GM18858 (cell line): ENCODE measurements around the gene BRD7.
A peak's percentile ranks its signal among the peaks of the same experiment; 100 is the strongest.

ENCODE experiments used
- ATAC-seq: cut with Tn5 transposase; IDR thresholded peaks from one replicate; pipeline ENCODE4 v1.9.1; 2021; ENCODE audit not compliant: unreplicated experiment

The BRD7 gene

DNA sequence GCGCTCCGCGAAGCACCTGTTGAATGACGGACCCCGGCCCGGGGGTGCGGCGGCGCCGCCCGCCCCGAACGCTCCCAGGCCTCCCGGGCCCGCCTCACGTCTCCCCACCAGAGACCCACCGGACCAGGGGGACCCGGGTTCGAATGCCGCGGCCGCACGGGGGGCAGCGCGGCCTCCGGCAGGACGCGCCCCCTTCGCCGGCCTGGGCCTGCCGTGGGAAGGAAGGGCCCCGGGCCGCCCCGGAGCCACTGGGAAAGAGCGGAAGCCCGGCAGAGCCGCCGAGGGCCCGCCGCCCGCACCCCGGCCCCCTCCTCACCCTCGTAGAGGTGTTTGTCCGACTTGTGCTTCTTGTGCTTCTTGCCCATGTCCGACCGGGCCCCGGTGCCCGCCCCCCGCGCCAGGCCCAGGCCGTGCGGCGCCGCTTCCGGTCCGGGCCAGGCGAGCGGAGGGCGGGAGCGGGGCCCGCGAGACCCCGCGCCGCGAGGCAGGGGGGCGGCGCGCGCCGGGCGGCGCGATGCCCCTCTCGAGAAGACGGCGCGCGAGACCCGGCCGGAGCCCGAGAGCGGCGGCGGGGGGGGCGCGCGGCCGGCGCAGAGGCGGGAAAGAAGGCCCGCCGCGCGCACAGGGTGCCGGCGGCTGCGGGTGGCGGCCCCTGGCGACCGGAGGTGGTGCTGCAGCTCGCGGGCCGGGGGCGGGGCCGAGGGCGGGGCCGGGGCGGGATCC lies at the start of gene BRD7:
TSS of gene BRD7 (minus strand) at position 579 of the 723 bp plus-strand sequence. CDS start at position 365, 214 bp downstream.
- ATAC-seq = peak; percentile 54

DNA sequence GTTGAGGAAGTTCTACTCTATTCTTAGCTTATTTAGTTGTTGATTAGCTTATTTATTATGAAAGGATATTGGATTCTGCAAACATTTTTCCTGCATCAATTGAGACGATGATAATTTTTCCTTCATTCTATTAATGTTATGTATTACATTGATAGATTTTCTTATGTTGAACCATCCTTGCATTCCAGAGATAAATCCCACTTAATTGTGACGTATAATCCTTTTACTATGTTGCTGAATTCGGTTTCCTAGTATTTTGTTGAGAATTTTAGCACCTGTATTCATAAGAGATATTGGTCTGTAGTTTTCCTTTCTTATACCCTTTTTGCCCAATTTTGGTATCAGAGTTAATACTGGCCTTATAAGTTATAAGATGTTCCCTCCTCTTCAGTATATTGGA lies 47.6 kb upstream of the BRD7 start:
- no peak for ATAC-seq

DNA sequence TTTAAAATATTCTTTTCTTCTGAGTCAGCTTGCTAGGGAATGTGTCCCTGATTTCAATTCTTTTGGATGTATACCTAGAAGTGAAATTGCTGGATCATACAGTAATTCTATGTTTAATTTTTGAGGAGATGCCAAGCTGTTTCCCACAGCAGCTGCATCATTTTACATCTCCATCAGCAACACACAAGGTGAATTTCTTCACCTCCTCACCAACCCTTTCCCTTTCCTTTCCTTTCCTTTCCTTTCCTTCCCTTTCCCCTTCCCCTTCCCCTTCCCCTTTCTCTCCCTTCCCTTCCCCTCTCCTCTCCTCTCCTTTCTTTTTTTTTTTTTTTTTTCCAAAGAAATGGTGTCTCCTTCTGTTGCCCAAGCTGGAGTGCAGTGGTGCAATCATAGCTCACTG lies 45.4 kb upstream of the BRD7 start:
- no peak for ATAC-seq

DNA sequence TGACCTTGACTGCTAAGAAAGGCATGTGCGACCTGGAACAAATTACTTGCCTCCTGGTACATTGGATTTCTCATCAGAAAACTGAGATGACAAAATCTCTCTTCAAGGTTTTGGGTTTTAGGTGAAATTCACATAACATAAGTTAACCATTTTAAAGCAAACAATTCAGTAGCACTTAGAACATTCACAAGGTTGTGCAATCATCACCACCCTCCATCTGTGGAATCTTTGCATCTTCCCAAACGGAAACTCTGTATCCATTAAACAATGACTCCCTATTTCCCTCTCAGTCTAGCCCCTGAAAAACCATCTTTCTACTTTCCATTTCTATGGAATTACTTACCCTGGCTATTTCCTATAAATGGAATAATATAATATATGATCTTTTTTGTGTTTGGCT lies 42.2 kb upstream of the BRD7 start:
- no peak for ATAC-seq

DNA sequence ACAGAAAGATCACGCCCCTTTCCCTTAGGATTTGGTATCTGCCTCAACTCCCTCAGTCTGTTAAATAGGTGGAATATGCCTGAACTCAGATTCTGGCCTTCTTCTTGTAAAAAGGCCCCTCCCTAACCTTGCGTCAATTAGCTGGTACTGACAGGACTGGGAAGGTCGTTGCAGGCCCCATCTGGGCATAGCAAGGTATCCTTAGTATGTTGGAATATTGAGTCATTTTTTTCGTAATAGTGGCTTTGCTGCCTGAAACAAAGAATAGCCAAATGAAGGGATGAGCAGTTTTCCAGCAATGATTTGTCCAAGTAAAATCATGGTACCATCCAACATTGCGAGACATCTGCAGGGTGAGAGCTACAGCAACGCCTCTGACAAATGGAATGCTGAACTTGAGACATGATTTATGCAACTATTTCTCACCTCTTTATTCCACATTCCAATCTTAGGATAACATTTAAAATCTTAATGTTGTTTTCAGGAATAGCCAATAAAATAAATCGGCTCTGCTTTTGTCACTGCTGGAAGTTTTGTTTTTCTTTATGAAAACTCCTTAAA lies 39.3 kb upstream of the BRD7 start:
- ATAC-seq = no peak

DNA sequence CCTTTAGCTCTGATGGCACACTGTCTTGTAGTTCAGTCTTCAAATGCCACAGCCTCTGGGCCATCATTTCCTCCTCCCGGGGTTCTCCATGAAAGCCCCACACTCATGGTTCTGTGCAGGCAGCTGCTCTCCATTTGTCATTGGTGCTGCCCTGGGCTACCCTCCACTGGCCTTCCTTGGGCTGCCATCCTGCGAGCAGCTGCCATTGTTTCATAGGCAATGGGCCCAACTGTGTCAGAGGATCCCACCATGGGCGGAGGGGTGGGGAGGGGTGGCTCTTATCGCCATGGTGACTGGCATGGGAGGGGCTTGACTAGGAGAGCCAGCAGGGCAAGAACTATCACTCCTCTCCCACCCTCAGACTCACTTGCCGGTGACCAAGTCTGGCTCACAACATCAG lies 38.6 kb upstream of the BRD7 start:
- ATAC-seq = no peak

DNA sequence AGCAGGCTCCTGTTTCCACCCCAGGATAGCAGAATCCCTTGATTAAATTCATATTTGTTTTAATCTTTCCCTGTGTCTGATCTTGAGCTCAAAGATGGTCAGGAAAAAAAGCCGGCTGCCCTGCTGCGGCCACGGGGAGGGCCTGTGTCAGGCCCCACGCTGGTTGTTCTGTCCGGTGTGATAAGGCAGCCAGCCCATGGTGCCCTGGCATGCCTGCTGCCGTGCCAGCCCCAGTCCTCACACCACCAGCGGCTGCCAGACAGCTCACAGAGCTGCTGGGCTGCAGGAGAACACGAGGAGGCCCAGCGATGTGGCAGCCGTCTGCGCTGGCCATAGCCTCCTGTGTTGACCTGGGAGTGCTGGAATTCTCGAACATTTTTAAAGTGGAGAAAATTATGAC lies 34.7 kb upstream of the BRD7 start:
- ATAC-seq = no peak

DNA sequence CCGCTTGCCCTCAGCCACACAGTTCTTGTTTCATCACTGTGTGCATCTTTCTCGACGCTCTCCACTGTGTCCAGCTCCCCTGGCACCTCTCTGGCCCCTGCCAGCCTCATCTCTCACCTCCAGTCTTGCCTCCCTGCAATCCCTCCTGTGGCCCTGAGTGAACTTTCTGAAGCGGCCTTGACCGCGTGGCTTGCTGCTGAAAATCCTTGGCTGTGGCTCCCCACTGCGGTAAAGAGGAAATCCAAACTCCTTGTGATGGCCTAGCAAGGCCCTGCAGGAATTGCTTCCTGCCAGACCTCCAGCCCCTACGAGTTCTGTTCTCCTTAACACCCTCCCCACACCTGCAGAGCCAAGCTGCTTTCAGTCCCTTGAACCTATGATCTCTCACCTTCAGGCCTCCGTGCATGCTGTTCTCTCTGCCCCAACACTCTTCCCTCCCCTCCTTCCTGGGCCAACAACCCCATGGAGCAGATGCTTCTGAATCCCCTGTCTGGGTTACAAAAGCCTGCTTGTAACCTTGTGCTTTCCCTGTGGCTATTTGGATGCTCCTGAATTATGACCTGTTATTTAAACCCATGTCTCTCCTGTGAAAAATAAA lies 33.6 kb upstream of the BRD7 start:
- no peak for ATAC-seq

DNA sequence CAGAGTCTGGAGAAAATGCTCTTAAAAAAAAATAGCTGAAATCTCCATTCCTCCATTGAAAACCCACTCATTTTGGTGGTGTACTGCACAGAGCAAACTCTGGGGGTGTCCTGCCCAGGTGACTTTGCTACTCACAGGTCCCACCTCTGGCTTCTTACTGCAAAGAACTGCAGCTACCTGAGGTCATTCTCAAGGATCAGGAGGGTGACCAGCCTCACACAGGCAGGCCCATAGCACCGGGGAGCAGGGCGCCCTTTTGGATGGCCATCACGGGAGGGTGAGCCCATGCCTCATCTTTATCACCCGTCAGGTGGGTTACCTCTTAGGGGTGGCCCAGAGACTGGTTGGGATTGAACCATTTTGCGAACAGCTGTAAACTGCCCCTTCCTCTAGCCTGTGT lies 32.6 kb upstream of the BRD7 start:
- no peak for ATAC-seq

DNA sequence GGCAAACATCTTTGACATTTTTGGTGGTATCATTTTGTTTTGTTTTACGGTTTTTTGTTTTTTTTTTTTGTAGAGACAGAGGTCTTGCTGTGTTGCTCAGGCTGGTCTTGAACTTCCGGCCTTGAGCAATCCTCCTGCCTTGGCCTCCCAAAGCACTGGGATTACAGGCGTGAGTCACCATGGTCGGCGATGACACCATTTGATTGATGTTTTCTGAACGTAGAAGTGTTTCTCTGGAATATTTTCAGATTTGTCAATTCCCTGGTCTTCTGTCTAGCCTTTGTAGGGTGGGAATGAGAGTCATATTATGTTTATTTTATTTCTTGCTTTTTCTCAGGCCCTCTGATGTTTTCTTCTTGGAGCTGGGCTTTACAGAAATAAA lies 32.2 kb upstream of the BRD7 start:
- ATAC-seq = no peak

DNA sequence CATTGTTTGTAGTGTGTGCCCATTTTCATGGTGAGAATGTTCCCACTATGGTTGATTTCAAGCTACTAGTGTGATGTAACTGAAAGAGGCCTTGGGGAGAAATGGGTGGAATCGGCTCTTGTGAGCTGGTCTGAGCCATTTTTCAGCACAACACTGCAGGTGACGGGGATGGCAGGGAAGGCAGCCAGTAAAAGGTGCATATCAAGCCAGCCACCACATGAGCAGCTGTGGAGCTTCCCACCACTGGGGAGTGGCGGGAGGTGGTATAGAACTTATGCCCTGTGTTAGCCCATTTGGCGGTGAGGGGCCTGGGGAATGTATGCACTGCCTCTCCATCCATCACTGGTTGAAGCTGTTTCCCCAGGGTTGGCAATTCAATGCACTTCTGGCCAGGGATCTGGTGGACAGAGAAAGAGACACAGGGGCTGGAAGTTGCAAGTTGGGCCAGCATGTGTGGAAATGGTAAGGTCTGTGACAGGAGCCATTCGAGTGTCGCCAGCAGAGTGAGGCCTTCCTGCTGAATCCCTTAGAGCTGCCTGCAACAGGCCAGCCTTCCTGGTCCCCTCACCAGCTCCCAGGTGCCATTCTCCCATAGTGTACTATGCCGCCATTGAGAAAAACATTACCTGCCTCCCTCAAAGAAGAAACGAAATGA lies 31.7 kb upstream of the BRD7 start:
- no peak for ATAC-seq

DNA sequence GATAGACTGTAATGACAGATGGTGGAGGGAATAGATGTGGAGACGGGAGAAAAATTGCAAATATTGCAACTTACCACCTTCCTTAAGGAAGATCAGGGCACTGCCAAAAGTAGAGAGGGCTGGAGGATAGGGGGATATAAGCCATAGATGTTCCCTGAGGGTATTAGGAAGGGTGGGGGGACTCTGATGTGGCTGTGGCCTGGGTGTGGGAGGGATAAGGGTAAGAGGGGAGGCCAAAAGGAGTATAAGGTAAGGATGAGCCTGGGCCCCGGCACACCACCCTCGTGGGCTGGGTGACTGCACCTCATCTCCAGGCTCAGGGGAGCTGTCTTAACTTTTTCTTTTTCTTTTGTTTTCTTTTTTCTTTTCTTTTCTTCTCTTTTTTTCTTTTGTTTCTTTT lies 30.6 kb upstream of the BRD7 start:
- ATAC-seq = no peak

DNA sequence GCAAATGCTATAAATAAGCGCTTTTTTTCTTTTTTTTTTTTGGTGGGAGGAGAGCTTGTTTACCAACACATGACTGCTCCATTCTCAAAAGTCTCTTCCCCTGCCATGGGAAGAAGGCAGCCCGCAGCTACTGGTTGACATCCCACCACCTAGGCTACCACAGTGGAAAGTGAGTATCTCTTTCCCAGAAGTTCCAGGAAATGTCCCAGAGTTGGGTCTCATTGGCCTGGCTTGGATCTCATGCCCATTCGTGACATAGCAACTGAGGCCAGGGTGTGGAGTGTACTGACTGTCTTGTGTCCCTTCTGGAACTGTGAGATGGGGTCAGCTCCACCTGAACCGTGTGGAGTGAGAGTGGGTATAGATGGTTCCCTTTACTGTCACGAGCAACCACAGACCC lies 29.5 kb upstream of the BRD7 start:
- ATAC-seq = no peak

DNA sequence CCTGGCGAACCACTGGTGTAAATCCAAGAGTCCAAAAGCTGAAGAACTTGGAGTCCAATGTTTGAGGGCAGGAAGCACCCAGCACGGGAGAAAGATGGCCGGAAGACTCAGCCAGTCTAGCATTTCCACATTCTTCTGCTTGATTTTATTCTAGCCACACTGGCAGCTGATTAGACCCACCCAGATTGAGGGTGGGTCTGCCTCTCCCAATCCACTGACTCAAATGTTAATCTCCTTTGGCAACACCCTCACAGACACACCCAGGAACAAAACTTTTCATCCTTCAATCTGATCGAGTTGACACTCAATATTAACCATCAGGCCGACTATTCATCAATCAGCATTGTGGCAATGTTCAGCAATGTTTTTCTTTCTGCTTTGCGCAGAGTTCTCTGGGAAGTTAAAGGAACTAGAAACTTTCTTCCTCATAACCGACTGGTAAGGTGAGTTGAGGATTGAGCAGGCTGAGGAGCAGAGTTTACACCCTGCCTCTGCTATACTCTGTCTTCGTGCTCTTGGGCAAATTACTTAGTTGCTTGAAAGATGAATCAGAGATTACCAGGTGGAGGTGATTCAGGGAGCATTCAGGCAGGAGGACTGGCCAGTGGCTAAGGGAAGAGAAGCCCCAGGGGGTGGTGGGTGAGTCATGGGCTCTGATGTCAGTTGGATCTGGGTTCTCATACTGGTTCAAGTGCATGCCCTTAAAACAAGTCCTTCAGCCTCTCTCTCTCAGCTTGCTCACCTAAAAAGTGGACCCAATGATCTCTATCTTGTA lies 28.2 kb upstream of the BRD7 start:
- no peak for ATAC-seq

DNA sequence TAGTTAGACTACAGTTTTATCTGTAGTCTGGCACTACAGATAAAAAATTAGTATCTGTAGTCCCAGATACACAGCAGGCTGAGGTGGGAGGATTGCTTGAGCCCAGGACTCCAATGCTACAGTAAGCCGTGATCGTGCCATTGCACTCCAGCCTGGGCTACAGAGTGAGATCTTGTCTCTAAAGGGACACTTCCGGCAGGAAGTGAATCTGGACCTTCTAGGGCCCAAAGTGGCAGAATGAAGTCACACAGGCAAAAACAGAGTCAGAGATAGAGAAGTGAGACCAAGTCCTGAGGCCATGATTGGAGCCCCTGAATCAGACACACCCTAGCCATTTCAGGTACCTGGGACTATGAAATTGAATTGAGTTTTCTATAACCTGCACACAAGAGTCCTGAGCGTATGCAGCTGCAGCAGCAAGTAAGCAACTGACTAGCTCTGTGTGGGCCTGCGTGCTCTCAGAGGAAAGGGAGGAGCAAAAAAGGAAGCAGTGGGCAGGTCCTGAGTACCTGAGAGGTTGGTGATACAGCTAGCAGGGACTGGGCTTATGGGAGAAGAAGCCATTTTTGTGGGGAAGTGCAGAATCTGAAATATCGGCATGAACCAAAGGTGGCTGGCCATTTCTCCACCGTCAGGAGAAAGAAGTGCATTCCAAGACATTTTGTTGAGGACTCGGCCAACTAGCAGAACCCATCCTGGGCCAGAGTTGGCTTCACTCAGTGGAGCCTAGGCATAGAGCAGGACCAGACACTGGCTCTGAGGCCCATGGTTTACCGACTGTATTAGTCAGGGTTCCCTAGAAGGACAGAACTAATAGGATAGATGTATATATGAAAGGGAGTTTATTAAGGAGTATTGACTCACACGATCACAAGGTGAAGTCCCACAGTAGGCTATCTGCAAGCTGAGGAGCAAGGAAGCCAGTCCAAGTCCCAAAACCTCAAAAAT lies 27.2 kb upstream of the BRD7 start:
- no peak for ATAC-seq

DNA sequence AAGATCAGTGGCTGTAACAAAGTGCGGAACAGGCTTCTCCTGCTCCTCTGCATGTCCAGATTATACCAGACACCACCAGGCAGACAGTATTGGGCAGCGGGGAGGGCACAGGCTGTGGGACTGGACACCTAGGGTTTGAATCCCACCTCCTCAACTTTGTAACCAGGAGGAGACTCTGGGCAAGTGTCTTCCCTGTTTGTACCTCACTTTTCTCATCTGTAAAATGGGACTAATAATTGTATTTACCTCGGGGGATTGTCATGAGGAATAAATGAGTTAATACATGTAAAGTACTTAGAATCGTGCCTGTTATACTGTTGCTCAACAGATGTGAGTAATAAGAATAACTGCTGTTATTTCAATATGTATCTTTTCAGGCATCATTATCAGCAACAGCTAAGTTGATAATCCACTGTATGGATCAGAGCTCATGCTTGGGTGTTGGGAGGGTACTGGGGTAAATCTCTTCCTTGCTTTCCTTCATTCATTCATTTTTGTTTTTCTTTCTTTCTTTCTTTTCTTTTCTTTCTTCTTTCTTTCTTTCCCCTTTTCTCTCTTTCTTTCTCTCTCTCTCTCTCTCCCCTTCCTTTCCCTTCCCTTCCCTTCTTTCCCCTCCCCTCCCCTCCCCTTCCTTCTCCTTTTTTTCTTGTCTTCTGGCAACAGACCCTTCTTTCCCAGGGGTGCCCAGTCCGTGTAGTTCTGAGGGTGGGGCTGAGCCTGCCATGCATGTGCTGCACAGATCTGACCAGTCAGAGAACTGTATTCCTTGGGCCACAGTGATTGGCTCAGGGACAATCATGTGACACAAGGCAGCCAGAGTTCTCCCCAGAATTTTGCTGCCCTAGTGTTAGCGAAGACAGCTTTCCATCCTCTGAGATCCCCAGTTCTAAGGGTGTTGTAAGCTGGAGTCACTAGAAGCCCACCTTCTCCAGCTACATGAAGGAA lies 25.3 kb upstream of the BRD7 start:
- no peak for ATAC-seq

DNA sequence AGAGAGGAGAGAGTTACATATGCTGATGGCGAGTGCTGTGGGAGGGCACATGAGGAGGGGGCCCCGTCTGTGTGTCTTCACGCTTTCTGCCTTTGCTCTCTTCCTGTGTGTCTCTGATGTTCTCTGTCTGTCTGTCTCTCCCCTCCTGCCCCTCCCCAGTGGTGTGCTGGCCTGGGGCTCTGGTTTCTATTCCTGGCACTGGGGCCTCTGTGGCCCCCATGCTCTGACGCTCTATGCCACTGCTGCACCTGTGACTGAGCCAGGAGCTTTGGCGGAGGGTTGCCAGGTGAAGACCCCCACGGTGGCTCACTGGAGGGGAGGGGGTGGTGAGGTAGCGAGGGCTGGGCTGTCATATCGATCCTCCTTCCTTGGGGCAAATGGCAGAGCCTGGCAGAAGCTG lies 24.6 kb upstream of the BRD7 start:
- no peak for ATAC-seq

DNA sequence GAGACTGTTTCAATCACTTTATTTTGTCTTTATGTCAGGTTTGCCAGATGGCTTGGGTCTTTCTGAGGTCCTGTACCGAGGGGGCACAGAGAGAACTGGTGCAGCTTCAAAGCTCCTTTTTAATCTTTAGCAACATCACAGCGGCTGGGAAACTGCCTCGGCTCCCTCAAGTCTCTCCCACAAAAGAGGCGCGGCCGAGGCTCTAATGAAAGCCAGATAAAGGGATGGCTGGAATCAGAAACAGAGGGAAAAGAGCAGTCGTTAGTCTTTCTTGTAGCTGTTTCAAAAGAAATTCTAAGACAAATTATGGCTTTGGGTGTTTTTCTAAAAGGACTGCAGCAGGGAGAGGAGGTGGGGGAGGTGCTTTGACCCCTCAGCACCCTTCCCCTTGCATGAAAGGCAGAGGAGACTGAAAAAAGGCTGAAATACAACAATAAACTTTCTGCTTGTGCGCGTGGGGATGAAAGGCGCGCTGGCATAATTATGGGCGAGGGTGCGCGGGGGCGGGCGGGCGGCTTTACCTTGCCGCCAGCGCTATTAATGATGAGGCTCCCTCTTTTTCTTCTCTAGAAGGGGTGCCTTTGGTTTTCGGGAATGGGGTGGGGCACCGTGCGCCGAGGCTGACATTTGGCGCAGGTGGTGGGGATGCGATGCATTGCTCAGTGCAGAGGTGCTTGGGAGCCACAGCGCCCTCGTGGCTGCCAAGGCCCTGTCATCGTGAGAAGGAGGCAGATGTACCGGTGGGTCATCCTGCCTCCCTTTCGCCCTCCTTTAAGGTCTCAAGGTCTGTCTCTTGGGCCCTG lies 22.3 kb upstream of the BRD7 start:
- ATAC-seq = no peak
